Panc1 (cell line): ENCODE data around the gene POLN.

Experiments used
- CTCF ChIP-seq: fragments of 450-650 bp; IDR thresholded peaks from 2 replicates; pipeline ENCODE4 v1.5.1; 2017; ENCODE audit warnings: mild to moderate bottlenecking
- POLR2AphosphoS5 ChIP-seq: IDR thresholded peaks from 2 replicates; pipeline ENCODE4 v1.6.1; 2012; ENCODE audit warnings: mild to moderate bottlenecking, low read depth, low read length, moderate library complexity
- REST ChIP-seq, 2 experiments: IDR thresholded peaks; 2 replicates each; pipeline ENCODE4 v1.6.1; 2011 to 2012; ENCODE audit warnings: low read depth in 2 of 2, control low read depth in 1 of 2, low read length in 1 of 2, mild to moderate bottlenecking in 1 of 2, moderate library complexity in 1 of 2; ENCODE audit not compliant: insufficient read depth in 1 of 2

- TF ChIP-seq CTCF (no peak), REST (IDR thresholded peaks at IDR 0.05; ENCODE audit: insufficient read depth in 1 of 2, low read depth in 2 of 2, low read length in 1 of 2) (no peak), POLR2AphosphoS5 (no peak)
These were observed 138.6 kb downstream of the POLN start for GRCh38 chr4:2103127-2103842.
